K562 (cell line): ENCODE data around the gene HOTAIR. TPM values are rescaled to one million over a fixed set of nuclear protein-coding genes. Genes with fewer than 3 reads are reported as not detected.

ENCODE experiments used
- BRF1 ChIP-seq: IDR thresholded peaks from 3 replicates; pipeline ENCODE4 v1.6.1; 2011; ENCODE audit warnings: borderline replicate concordance, mild to moderate bottlenecking; ENCODE audit not compliant: insufficient read length; ENCODE audit errors: extremely low read depth
- CBX5 ChIP-seq: IDR thresholded peaks from 2 replicates; pipeline ENCODE4 v1.6.1; 2014; ENCODE audit warnings: low read depth, borderline replicate concordance
- CEBPB ChIP-seq: fragments of 450-650 bp; IDR thresholded peaks from 2 replicates; pipeline ENCODE4 v1.6.1; 2016; ENCODE audit warnings: missing genetic modification characterization, missing compliant biosample characterization
- FOXO4 ChIP-seq: fragments of 450-650 bp; formaldehyde crosslinking; IDR thresholded peaks from 2 replicates; pipeline ENCODE4 v1.4.0; 2020; ENCODE audit warnings: mild to moderate bottlenecking, moderate library complexity
- GATA2 ChIP-seq: sonication (generic); formaldehyde crosslinking; IDR thresholded peaks from 2 replicates; pipeline ENCODE4 v1.4.0; 2020; ENCODE audit warnings: mild to moderate bottlenecking, missing genetic modification reagents
- KDM1A ChIP-seq, 2 experiments: fragments of 450-650 bp; IDR thresholded peaks; 2 replicates each; pipeline ENCODE4 v1.6.1; 2016; ENCODE audit warnings: mild to moderate bottlenecking in 2 of 2
- NFE2L1 ChIP-seq: fragments of 450-650 bp; IDR thresholded peaks from 2 replicates; pipeline ENCODE4 v1.6.1; 2016; ENCODE audit warnings: missing genetic modification characterization, low read depth, mild to moderate bottlenecking, missing compliant biosample characterization, moderate library complexity, borderline replicate concordance
- SRSF7 ChIP-seq: fragments of 200-400 bp; formaldehyde crosslinking; optimal IDR thresholded peaks from 2 replicates; pipeline ENCODE3; 2017; ENCODE audit warnings: mild to moderate bottlenecking, low read depth, low read length
- TAF15 ChIP-seq: fragments of 200-400 bp; formaldehyde crosslinking; IDR thresholded peaks from 2 replicates; pipeline ENCODE4 v1.6.1; 2017; ENCODE audit warnings: mild to moderate bottlenecking, low read depth, low read length, moderate library complexity
- polyA plus RNA-seq, 8 experiments: library from polyadenylated mRNA; depleted of rRNA in 4 of 8; stranded (reverse) in 5 of 8; unstranded in 3 of 8; fragments of >200 nt; fragmentation: Nextera tagmentation in 2 of 8; fragmentation: Illumina TruSeq in 1 of 8; extraction: Ambion mirVana in 2 of 8; extraction: Trizol in 1 of 8; gene quantifications; 2 replicates each; pipeline versions ENCODE4 v1.2.1 to v1.2.3, GENCODE V29; 2011 to 2014; ENCODE audit warnings: inconsistent platforms in 1 of 8, missing spikeins in 1 of 8
- total RNA-seq, 7 experiments: library from RNA; depleted of rRNA in 6 of 7; stranded (reverse); fragments of >200 nt in 6 of 7; fragmentation: Illumina TruSeq in 2 of 7; extraction: Trizol in 2 of 7; gene quantifications; 2 replicates each; pipeline versions ENCODE4 v1.2.1 to v1.2.3, GENCODE V29; 2011 to 2021; ENCODE audit warnings: low replicate concordance in 1 of 7
- TF ChIP-seq, protein P1 (sequence below): fragments of 250-450 bp; sonication (Bioruptor Pico); IDR thresholded peaks from 2 replicates; pipeline ENCODE4 v1.4.0; 2020; ENCODE audit warnings: mild to moderate bottlenecking, moderate library complexity
- TF ChIP-seq, protein P2 (sequence below): fragments of 450-650 bp; IDR thresholded peaks from 2 replicates; pipeline ENCODE4 v1.6.1; 2016; ENCODE audit warnings: mild to moderate bottlenecking
- TF ChIP-seq, protein P3 (sequence below): fragments of 250-450 bp; sonication (Bioruptor Pico); IDR thresholded peaks from 2 replicates; pipeline ENCODE4 v1.6.1; 2021; ENCODE audit warnings: mild to moderate bottlenecking
- TF ChIP-seq, protein P4 (sequence below): sonication (generic); formaldehyde crosslinking; IDR thresholded peaks from 2 replicates; pipeline ENCODE4 v1.9.0; 2022; ENCODE audit warnings: mild to moderate bottlenecking, missing genetic modification reagents
- TF ChIP-seq, protein P5 (sequence below): fragments of 250-450 bp; sonication (Bioruptor Pico); IDR thresholded peaks from 2 replicates; pipeline ENCODE4 v1.8.0; 2022; ENCODE audit warnings: moderate library complexity, mild to moderate bottlenecking, inconsistent platforms
- TF ChIP-seq, protein P6 (sequence below), 3 experiments: IDR thresholded peaks in 2 of 3; conservative IDR thresholded peaks in 1 of 3; 2 replicates each; pipeline ENCODE4 v1.5.1; 2011 to 2012; ENCODE audit warnings: low read length in 3 of 3, mild to moderate bottlenecking in 3 of 3, control low read depth in 2 of 3, improper control_type of control experiment in 1 of 3, inconsistent platforms in 1 of 3, low read depth in 1 of 3, mixed read lengths in 1 of 3, moderate library complexity in 1 of 3; ENCODE audit not compliant: insufficient read depth in 2 of 3

HOTAIR gene
- total and polyA plus RNA-seq, 9 of the 15 experiments (the other 6 are each of a cell fraction or from before 2014, with no cell fraction given) = 0.04 TPM; not detected in 8

GRCh38 chr12:53995378-53996239 lies 20.9 kb upstream of the HOTAIR start (continued):
- TF ChIP-seq, protein P1, sequence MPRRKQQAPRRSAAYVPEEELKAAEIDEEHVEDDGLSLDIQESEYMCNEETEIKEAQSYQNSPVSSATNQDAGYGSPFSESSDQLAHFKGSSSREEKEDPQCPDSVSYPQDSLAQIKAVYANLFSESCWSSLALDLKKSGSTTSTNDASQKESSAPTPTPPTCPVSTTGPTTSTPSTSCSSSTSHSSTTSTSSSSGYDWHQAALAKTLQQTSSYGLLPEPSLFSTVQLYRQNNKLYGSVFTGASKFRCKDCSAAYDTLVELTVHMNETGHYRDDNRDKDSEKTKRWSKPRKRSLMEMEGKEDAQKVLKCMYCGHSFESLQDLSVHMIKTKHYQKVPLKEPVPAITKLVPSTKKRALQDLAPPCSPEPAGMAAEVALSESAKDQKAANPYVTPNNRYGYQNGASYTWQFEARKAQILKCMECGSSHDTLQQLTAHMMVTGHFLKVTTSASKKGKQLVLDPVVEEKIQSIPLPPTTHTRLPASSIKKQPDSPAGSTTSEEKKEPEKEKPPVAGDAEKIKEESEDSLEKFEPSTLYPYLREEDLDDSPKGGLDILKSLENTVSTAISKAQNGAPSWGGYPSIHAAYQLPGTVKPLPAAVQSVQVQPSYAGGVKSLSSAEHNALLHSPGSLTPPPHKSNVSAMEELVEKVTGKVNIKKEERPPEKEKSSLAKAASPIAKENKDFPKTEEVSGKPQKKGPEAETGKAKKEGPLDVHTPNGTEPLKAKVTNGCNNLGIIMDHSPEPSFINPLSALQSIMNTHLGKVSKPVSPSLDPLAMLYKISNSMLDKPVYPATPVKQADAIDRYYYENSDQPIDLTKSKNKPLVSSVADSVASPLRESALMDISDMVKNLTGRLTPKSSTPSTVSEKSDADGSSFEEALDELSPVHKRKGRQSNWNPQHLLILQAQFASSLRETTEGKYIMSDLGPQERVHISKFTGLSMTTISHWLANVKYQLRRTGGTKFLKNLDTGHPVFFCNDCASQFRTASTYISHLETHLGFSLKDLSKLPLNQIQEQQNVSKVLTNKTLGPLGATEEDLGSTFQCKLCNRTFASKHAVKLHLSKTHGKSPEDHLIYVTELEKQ (CRISPR knock-in tag) = no peak
- TF ChIP-seq, protein P2, sequence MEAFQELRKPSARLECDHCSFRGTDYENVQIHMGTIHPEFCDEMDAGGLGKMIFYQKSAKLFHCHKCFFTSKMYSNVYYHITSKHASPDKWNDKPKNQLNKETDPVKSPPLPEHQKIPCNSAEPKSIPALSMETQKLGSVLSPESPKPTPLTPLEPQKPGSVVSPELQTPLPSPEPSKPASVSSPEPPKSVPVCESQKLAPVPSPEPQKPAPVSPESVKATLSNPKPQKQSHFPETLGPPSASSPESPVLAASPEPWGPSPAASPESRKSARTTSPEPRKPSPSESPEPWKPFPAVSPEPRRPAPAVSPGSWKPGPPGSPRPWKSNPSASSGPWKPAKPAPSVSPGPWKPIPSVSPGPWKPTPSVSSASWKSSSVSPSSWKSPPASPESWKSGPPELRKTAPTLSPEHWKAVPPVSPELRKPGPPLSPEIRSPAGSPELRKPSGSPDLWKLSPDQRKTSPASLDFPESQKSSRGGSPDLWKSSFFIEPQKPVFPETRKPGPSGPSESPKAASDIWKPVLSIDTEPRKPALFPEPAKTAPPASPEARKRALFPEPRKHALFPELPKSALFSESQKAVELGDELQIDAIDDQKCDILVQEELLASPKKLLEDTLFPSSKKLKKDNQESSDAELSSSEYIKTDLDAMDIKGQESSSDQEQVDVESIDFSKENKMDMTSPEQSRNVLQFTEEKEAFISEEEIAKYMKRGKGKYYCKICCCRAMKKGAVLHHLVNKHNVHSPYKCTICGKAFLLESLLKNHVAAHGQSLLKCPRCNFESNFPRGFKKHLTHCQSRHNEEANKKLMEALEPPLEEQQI = no peak
- TF ChIP-seq, protein P3, sequence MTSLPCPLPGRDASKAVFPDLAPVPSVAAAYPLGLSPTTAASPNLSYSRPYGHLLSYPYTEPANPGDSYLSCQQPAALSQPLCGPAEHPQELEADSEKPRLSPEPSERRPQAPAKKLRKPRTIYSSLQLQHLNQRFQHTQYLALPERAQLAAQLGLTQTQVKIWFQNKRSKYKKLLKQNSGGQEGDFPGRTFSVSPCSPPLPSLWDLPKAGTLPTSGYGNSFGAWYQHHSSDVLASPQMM (CRISPR knock-in tag) = no peak
- TF ChIP-seq SRSF7 (no peak), FOXO4 (CRISPR knock-in tag) (no peak), BRF1 (no peak), TAF15 (no peak), GATA2 (CRISPR knock-in tag) (no peak), KDM1A (IDR thresholded peaks at IDR 0.05) (no peak; a peak in 1 of 4 replicates), CBX5 (no peak), NFE2L1 (no peak), CEBPB (peak; percentile 62)
- TF ChIP-seq, protein P4, sequence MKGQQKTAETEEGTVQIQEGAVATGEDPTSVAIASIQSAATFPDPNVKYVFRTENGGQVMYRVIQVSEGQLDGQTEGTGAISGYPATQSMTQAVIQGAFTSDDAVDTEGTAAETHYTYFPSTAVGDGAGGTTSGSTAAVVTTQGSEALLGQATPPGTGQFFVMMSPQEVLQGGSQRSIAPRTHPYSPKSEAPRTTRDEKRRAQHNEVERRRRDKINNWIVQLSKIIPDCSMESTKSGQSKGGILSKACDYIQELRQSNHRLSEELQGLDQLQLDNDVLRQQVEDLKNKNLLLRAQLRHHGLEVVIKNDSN = no peak
- TF ChIP-seq, protein P5, sequence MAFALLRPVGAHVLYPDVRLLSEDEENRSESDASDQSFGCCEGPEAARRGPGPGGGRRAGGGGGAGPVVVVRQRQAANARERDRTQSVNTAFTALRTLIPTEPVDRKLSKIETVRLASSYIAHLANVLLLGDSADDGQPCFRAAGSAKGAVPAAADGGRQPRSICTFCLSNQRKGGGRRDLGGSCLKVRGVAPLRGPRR (CRISPR knock-in tag) = no peak
- TF ChIP-seq, protein P6, sequence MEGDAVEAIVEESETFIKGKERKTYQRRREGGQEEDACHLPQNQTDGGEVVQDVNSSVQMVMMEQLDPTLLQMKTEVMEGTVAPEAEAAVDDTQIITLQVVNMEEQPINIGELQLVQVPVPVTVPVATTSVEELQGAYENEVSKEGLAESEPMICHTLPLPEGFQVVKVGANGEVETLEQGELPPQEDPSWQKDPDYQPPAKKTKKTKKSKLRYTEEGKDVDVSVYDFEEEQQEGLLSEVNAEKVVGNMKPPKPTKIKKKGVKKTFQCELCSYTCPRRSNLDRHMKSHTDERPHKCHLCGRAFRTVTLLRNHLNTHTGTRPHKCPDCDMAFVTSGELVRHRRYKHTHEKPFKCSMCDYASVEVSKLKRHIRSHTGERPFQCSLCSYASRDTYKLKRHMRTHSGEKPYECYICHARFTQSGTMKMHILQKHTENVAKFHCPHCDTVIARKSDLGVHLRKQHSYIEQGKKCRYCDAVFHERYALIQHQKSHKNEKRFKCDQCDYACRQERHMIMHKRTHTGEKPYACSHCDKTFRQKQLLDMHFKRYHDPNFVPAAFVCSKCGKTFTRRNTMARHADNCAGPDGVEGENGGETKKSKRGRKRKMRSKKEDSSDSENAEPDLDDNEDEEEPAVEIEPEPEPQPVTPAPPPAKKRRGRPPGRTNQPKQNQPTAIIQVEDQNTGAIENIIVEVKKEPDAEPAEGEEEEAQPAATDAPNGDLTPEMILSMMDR (IDR thresholded peaks at IDR 0.05 in 2 of 3, conservative IDR thresholded peaks at IDR 0.05 in 1 of 3; ENCODE audit: insufficient read depth in 2 of 3, low read depth in 1 of 3, low read length in 3 of 3) = no peak
